ENCODE measurements around the gene GPR137B. TPM values are rescaled to one million over a fixed set of nuclear protein-coding genes. Genes with fewer than 3 reads are reported as not detected.

The GPR137B gene
- total and polyA plus RNA-seq, 3 donors from 2014 or later: 8.4 to 18.3 (median 13.3) TPM

- 93 to 98% methylated on average over 3 of the region's 3 CpGs for WGBS, 2 donors
- H3K4me3 ChIP-seq: no peak overlapping the region
- H3K36me3 ChIP-seq (ENCODE audit: low read depth, missing control alignments): no peaks in the 10 kb centered on the region
- no peak for TF ChIP-seq POLR2A (IDR thresholded peaks at IDR 0.05)
- no peak for TF ChIP-seq CTCF (IDR thresholded peaks at IDR 0.05)
- intact Hi-C loops (cut with DNase I; ENCODE audit: low total_unique reads): no loop called here
- H3K4me1 ChIP-seq: no peaks in the 10 kb centered on the region
- no peaks in the 10 kb centered on the region for H3K9me3 ChIP-seq
- no peaks in the 10 kb centered on the region for H3K27me3 ChIP-seq
- no peak for DNase-seq
- no peak overlapping the region for H3K27ac ChIP-seq
These were observed 104.9 kb downstream of the GPR137B start for GRCh38 chr1:236247286-236247685.

- no peak for TF ChIP-seq CTCF (IDR thresholded peaks at IDR 0.05)
- TF ChIP-seq POLR2A (IDR thresholded peaks at IDR 0.05): no peak
- no peaks in the 10 kb centered on the region for H3K36me3 ChIP-seq (ENCODE audit: low read depth, missing control alignments)
- no peak for DNase-seq
- H3K27ac ChIP-seq: no peak overlapping the region
- 75 to 84% methylated on average over 1 of the region's 1 CpG for WGBS, 2 donors
- H3K4me3 ChIP-seq: no peak overlapping the region
- no peaks in the 10 kb centered on the region for H3K27me3 ChIP-seq
- no peaks in the 10 kb centered on the region for H3K9me3 ChIP-seq
- H3K4me1 ChIP-seq: no peaks in the 10 kb centered on the region
- intact Hi-C loops (cut with DNase I; ENCODE audit: low total_unique reads): no loop called here
These were observed 109.2 kb downstream of the GPR137B start for GRCh38 chr1:236251587-236251986.

GRCh38 chr1:236253119-236253518 is 110.8 kb downstream of the GPR137B start:
- no peak overlapping the region for H3K27ac ChIP-seq
- H3K9me3 ChIP-seq: no peaks in the 10 kb centered on the region
- intact Hi-C loops (cut with DNase I; ENCODE audit: low total_unique reads): no loop called here
- no peaks in the 10 kb centered on the region for H3K36me3 ChIP-seq (ENCODE audit: low read depth, missing control alignments)
- H3K27me3 ChIP-seq: no peaks in the 10 kb centered on the region
- 72 to 75% methylated on average over 1 of the region's 1 CpG for WGBS, 2 donors
- TF ChIP-seq POLR2A (IDR thresholded peaks at IDR 0.05): no peak
- TF ChIP-seq CTCF (IDR thresholded peaks at IDR 0.05): no peak
- no peak for DNase-seq
- no peak overlapping the region for H3K4me3 ChIP-seq
- H3K4me1 ChIP-seq: no peaks in the 10 kb centered on the region

- H3K27ac ChIP-seq: no peak overlapping the region
- no peaks in the 10 kb centered on the region for H3K9me3 ChIP-seq
- H3K4me3 ChIP-seq: no peak overlapping the region
- no peaks in the 10 kb centered on the region for H3K27me3 ChIP-seq
- no peaks in the 10 kb centered on the region for H3K4me1 ChIP-seq
- 75 to 81% methylated on average over 4 of the region's 4 CpGs for WGBS, 2 donors
- DNase-seq: no peak
- TF ChIP-seq POLR2A (IDR thresholded peaks at IDR 0.05) (no peak), CTCF (IDR thresholded peaks at IDR 0.05) (no peak)
- intact Hi-C loops (cut with DNase I; ENCODE audit: low total_unique reads): no loop called here
- no peaks in the 10 kb centered on the region for H3K36me3 ChIP-seq (ENCODE audit: low read depth, missing control alignments)
These were observed 111.7 kb downstream of the GPR137B start for GRCh38 chr1:236253918-236254637.

- intact Hi-C loops (cut with DNase I; ENCODE audit: low total_unique reads): no loop called here
These were observed 114.9 kb downstream of the GPR137B start for GRCh38 chr1:236257216-236257615.

More at GRCh38 chr1:236257216-236257615, 114.9 kb downstream of the GPR137B start:
- Histone ChIP-seq H3K4me1 (no peaks in the 10 kb centered on the region), H3K9me3 (no peaks in the 10 kb centered on the region), H3K4me3 (no peak overlapping the region), H3K36me3 (ENCODE audit: low read depth, missing control alignments) (no peaks in the 10 kb centered on the region), H3K27me3 (no peaks in the 10 kb centered on the region), H3K27ac (no peak overlapping the region)
- DNase-seq: peak; percentile 32
- TF ChIP-seq CTCF (IDR thresholded peaks at IDR 0.05): no peak
- TF ChIP-seq POLR2A (IDR thresholded peaks at IDR 0.05): no peak
